HG03558 (cell line): ENCODE data around the gene THEMIS2.
"Not testable (repeated sequence)": the region's sequence is repeated elsewhere in the genome, so short reads cannot be mapped to it uniquely, and the experiment has no call there.

Experiments
- ATAC-seq: cut with Tn5 transposase; IDR thresholded peaks from one replicate; pipeline ENCODE4 v1.9.1; 2021; ENCODE audit warnings: moderate number of reproducible peaks; ENCODE audit not compliant: unreplicated experiment; ENCODE audit errors: extremely low read depth

The THEMIS2 gene

GRCh38 chr1:27862671-27863537, 9.4 kb upstream of the THEMIS2 start:
- no peak for ATAC-seq

- ATAC-seq: no peak
These were observed 8.8 kb upstream of the THEMIS2 start for GRCh38 chr1:27863538-27863915.

- no peak for ATAC-seq
These were observed 8.0 kb upstream of the THEMIS2 start for GRCh38 chr1:27864264-27864895.

GRCh38 chr1:27865821-27866220, 6.5 kb upstream of the THEMIS2 start:
- ATAC-seq: no peak

- no peak for ATAC-seq
These were observed 3.8 kb upstream of the THEMIS2 start for GRCh38 chr1:27868556-27868931.

GRCh38 chr1:27868932-27869718, 3.2 kb upstream of the THEMIS2 start:
- ATAC-seq: no peak

GRCh38 chr1:27869719-27870085, 2.6 kb upstream of the THEMIS2 start:
- no peak for ATAC-seq

- ATAC-seq: not testable (repeated sequence)
These were observed 1.3 kb upstream of the THEMIS2 start for GRCh38 chr1:27871076-27871475.

- no peak for ATAC-seq
These were observed 633 bp downstream of the THEMIS2 start for GRCh38 chr1:27872802-27873551.

- ATAC-seq: no peak
These were observed 1.5 kb downstream of the THEMIS2 start for GRCh38 chr1:27873671-27874384.

GRCh38 chr1:27876341-27877114, 4.2 kb downstream of the THEMIS2 start:
- no peak for ATAC-seq

GRCh38 chr1:27877115-27877416, 4.7 kb downstream of the THEMIS2 start:
- ATAC-seq: no peak

GRCh38 chr1:27878039-27878438, 5.7 kb downstream of the THEMIS2 start:
- ATAC-seq: no peak

- no peak for ATAC-seq
These were observed 6.5 kb downstream of the THEMIS2 start for GRCh38 chr1:27878787-27879335.

GRCh38 chr1:27879374-27880082, 7.2 kb downstream of the THEMIS2 start:
- ATAC-seq: no peak

- ATAC-seq: no peak
These were observed 10.2 kb downstream of the THEMIS2 start for GRCh38 chr1:27882543-27882903.

- no peak for ATAC-seq
These were observed 11.2 kb downstream of the THEMIS2 start for GRCh38 chr1:27883536-27883935.
